Fibroblast of lung (primary cell): ENCODE measurements around the gene PRKAG1.

ENCODE experiments used
- CTCF ChIP-seq, 2 donors: IDR thresholded peaks in 1 of 2; conservative IDR thresholded peaks in 1 of 2; 1 replicate in 1 of 2; 2 replicates in 1 of 2; pipeline ENCODE4 v1.5.1; 2011 to 2012; ENCODE audit warnings: low read length in 2 of 2, control low read depth in 1 of 2, inconsistent platforms in 1 of 2, low read depth in 1 of 2, mild to moderate bottlenecking in 1 of 2
- EZH2 ChIP-seq: IDR thresholded peaks from 2 replicates; pipeline ENCODE4 v1.5.1; 2012; ENCODE audit warnings: low read length, control low read depth, mild to moderate bottlenecking; ENCODE audit errors: missing control alignments

DNA sequence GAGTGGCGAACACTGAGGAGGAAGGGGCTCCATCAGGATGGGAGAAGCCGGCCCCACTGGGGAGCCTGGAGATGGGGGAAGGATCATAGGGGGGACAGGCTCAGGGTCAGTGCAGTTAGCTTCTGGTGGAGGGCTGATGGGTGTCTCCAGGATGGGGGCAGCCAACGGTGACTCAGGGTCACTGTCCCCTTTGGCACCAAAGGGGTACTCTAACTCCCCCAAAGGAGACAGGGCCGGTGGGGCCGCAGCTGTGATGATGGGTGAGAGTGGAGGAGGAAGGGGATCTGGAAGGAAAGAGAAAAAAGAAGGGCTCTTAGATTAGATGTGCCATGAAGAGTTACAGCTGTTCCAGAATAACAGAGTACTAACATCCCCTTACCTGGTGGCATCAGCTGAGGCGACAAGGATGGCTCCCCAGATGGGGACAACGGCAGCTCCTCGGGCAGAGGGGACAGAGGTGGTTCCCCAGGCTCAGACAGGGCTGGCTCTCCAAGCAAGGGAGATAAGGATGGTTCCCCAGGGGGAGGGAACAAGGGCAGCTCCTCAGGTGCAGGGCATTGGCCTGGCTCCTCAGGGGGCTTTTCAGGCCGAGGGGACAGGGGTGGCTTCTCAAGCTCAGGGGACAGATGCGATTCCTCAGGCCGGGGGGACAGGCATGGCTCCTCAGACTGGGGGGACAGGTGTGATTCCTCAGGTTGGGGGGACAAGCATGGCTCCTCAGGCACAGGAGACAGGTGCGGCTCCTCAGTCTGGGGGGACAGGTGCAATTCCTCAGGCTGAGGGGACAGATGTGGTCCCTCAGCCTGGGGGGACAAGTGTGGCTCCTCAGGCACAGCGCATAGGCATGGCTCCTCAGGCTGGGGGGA, 32.2 kb upstream of the PRKAG1 start:
- no peak for TF ChIP-seq CTCF (conservative IDR thresholded peaks at IDR 0.05 in 1 of 2, IDR thresholded peaks at IDR 0.05 in 1 of 2; ENCODE audit: low read depth in 1 of 2, low read length in 2 of 2)
- TF ChIP-seq EZH2: no peak
